LNCaP clone FGC (cell line): ENCODE measurements around the gene ATRIP.

ENCODE experiments used
- DNase-seq: peaks from one replicate; pipeline ENCODE4 v3.0.0-alpha.2; 2011; ENCODE audit warnings: low read depth
- H3K4me3 ChIP-seq: 2 replicates; pipeline ENCODE4 v1.5.1; 2011; ENCODE audit warnings: mild to moderate bottlenecking, low read depth, low read length, control low read depth
- TF ChIP-seq, protein P1 (sequence below): IDR thresholded peaks from 2 replicates; pipeline ENCODE4 v1.5.1; 2012; ENCODE audit warnings: mild to moderate bottlenecking; ENCODE audit not compliant: control insufficient read depth, insufficient read depth; ENCODE audit errors: extremely low read depth

The ATRIP gene

DNA sequence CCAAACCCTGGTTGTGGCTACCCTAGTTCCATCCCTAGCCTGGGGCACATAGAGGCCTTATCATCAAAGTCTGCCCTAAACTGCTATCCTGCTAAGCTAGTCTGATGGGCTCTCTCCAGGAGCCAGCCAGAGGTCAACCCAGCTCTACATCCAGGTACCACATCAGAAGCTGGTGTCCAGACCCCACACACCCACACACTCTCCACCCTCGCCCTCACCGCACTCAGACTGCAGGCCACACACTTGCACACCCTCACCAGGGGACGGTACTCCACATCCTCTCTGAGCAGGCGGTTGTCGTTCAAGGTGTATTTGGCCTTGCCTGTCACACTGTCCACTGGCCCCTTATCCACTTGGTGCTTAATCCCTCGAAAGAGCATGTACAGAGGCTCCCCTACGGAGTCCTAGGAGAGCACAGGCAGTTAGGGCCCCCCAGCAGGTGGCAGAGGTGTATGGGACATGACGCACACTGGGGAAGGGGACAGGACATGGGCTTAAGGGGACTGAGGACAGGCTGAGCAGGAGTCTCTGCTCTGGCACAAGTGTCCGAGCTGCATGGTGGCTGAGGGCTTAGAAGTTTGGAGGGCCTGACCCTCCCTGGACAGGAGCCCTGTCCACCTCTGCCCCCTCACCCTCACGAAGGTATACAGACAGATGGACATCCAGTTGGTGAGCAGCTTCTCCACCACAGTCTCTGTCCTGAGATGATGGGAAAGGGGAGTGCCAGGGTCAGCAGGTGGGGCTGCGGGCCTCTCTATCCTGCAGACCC, 34.7 kb upstream of the ATRIP start:
- DNase-seq = no peak
- TF ChIP-seq, protein P1, sequence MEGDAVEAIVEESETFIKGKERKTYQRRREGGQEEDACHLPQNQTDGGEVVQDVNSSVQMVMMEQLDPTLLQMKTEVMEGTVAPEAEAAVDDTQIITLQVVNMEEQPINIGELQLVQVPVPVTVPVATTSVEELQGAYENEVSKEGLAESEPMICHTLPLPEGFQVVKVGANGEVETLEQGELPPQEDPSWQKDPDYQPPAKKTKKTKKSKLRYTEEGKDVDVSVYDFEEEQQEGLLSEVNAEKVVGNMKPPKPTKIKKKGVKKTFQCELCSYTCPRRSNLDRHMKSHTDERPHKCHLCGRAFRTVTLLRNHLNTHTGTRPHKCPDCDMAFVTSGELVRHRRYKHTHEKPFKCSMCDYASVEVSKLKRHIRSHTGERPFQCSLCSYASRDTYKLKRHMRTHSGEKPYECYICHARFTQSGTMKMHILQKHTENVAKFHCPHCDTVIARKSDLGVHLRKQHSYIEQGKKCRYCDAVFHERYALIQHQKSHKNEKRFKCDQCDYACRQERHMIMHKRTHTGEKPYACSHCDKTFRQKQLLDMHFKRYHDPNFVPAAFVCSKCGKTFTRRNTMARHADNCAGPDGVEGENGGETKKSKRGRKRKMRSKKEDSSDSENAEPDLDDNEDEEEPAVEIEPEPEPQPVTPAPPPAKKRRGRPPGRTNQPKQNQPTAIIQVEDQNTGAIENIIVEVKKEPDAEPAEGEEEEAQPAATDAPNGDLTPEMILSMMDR = no peak
- no peak overlapping the region for H3K4me3 ChIP-seq

DNA sequence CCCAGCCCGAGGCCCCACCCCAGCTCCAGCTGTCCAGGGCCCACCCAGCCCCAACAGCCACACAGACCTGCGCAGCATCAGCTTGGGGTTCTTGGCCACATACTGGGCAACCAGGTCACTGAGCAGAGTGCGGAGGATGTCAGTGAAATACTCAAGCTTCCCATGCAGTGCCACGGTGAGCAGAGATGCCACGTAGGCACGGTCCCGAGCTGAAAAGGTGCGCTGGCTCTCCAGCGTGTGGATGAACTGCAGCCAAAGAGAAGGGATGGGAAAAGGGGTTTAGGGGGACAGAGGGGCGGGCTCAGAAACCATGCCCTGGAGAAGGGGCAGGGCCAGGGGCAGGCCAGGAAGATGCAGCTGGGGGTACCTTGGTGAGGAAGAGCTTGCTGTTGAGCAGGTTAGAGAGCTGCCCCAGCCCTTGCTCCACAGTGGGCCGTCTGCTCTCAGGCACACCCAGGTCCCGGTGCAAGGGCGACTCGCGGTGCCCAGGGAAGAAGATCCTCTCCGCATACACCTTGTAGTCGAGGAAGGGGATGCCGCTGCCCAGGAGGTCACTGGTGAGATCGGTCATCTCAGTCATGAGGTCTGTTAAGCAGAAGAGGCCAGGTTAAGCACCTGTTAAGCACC, 34.0 kb upstream of the ATRIP start:
- TF ChIP-seq, protein P1 = no peak
- no peak for DNase-seq

DNA sequence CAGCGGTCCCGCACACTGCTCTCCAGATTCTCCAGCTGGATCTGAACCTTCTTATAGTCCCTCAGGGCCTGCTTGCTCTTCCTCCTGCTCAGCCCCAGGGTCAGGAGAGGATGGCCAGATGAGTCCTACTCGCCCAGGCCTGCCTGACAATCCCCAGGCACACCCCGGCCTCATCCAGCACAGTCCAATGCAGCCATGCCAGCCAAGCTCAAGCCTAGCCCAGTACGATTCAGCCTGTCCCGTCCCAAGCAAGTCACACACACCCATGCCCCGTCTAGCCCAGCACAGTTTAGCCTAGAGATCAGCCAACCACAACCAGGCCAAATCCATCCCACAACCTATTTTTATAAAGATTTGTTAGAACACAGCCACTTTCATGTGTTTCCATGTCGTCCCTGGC, 33.5 kb upstream of the ATRIP start:
- TF ChIP-seq, protein P1 = no peak
- H3K4me3 ChIP-seq = no peak overlapping the region
- DNase-seq = no peak

More for the DNA sequence above, 34.0 kb upstream of the ATRIP start:
- H3K4me3 ChIP-seq = no peak overlapping the region

GRCh38 chr3:48413611-48414010, 32.9 kb upstream of the ATRIP start:
- TF ChIP-seq, protein P1 = no peak
- no peak overlapping the region for H3K4me3 ChIP-seq
- no peak for DNase-seq

DNA sequence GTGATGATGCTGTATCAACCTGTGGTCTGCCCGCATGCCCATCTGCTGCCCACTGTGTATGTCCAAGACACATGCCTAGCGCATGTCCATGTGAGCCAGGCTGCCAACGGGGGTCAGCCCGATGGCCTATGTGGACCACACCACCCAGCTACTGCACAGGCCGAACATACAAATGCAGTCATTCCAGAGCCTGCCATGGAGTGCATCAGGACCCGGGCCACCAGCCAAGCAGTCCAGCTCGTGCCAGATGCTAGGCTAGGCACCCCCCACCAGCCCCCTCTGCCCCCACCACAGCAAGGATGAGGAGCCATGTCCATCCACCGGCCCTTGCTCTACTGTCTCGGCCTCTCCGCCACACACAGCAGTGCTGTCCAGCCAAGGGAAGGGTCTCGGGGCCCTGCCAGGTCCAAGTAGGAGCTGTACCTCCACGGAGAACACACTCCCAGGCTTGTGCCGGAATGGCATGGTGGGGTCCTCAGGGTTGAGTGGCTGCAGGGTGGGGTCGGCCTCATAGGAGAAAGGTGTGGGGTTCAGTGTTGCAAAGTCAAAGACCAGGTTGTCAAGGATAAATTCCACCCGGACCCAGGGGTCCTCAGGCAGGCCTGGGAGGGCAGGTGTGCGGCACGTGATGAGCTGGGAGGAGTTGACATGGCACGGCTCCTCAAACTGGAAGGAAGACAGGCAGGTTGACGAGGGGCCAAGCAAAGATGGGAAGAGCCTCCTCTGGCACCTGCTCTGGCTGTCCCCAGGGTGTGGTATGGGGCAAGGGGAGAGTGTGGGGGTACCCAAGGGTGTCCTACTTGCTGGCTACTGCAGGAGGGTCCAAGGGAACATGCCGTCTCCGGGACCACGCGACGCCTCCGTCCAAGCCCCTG, 31.9 kb upstream of the ATRIP start:
- DNase-seq = no peak
- TF ChIP-seq, protein P1 = no peak
- no peak overlapping the region for H3K4me3 ChIP-seq

DNA sequence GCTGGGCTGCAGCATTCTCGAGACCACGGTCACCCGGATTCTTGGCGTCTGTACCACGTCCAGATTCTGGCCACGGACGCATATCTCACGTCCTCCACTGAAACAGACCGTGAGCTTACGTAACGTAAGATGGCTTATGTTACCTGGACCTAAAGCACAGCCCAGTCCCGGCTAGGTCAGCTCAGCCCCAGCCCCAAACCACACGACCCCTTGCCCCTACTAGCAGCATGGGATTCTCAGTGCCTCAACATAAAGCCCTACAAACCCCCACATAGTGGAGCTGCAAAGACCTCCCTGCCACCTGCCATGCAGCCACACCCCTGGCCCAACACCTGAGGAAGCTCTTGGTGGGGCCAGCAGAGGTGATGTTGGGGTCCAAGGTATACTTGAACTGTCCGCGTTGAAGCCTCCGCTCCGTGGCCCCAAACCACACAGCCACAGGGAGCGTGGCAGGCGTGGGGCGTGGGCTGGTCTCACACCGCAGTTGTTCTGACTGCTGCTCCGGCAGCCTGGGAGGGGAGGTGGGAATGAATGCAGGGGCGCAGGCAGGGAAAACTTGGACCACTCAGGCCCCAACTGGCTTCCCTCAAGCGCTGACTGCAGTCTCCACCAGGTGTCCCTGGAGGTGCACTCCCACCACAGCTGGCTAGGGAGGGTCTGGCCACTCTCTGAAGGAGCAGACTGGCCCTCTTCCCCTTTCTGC, 31.1 kb upstream of the ATRIP start:
- H3K4me3 ChIP-seq = no peak overlapping the region
- DNase-seq = no peak
- TF ChIP-seq, protein P1 = no peak
